Stromal cell of bone marrow (primary cell): ENCODE results near the gene SGMS1.
A peak's percentile ranks its signal among the peaks of the same experiment; 100 is the strongest.

Experiments
- DNase-seq: peaks from one replicate; pipeline ENCODE4 v3.0.0-alpha.2; 2012; ENCODE audit warnings: low read depth

Gene SGMS1

GRCh38 chr10:50536617-50537240 lies 87.0 kb downstream of the SGMS1 start:
- no peak for DNase-seq

GRCh38 chr10:50534748-50535376 lies 88.9 kb downstream of the SGMS1 start:
- peak; percentile 75 for DNase-seq

DNA sequence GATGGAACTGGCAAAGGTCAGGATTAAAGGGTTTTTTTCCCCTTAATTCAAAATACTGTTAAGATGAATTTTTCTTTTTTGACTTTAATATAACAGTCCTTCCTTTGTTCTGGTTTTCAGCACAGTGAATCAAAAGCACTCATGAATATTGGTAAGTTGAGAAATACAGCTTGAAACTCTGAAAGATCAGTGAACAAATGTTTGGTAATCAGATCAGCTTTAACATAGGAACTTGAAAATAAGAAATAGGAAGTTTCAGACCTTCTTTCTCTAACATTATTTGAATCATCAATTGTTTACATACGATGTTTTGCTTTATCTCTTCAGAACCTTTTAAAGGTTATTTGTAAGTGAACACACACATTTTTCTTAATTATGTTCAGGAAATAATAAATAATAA lies 90.5 kb downstream of the SGMS1 start:
- DNase-seq, result no peak

GRCh38 chr10:50531388-50532077 lies 92.2 kb downstream of the SGMS1 start:
- DNase-seq, result no peak

- peak; percentile 7 for DNase-seq
These were observed 94.1 kb downstream of the SGMS1 start for GRCh38 chr10:50529660-50530059.

GRCh38 chr10:50528206-50528605 lies 95.5 kb downstream of the SGMS1 start:
- no peak for DNase-seq

- DNase-seq, result no peak
These were observed 96.2 kb downstream of the SGMS1 start for GRCh38 chr10:50527442-50528043.

GRCh38 chr10:50526185-50526584 lies 97.6 kb downstream of the SGMS1 start:
- no peak for DNase-seq

DNA sequence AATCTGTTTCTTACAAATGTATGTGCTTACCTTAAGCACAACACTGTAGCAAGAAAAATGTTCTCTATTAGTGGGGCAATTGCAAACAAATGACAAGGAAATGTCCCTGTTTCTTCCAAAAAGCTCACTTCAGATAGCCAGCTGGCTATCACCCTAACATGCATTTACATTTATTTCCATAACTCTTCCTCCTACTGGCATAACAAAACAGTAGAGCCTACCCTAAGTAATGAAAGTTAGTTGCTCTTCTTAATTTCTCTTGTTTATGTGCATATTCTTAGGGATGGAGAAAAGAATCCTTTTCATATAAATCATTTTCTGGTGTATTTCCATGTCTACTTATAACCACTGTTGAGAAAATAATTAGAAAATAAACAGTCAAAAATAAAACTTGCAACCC lies 100.4 kb downstream of the SGMS1 start:
- DNase-seq, result no peak

DNA sequence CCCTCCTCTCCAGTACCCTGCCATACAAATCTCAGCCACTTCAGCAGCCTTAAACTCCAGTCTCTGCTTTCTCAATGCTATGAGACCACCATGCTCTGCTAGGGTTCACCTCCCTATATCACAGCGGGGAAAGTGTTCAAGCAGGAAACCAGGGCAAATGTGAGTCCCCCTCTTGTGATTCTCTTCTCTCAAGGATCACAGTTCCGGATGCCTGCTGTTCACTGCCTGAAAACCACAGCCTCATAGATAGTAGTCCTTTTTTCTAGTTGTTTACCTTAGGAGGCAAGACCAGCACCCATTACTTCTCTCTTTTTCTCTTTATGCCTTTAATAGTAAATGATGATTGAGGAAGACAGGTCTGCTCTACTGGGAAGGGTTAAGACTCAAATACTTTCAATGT lies 100.8 kb downstream of the SGMS1 start:
- no peak for DNase-seq

DNA sequence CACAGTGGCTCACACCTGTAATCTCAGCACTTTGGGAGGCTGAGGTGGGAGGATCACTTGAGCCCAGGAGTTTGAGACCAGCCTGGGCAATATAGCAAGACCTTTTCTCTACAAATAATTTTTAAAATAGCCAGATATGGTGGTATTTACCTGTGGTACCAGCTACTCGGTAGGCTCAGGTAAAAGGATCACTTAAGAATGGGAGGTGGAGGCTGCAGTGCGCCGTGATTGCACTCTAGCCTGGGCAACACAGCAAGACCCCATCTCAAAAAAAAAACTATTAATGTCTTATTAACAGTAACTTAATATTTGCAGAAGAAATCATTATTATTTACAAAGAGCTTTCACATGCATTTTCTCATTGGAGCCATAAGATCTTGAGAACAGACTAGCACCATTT lies 103.6 kb downstream of the SGMS1 start:
- DNase-seq, result no peak

DNA sequence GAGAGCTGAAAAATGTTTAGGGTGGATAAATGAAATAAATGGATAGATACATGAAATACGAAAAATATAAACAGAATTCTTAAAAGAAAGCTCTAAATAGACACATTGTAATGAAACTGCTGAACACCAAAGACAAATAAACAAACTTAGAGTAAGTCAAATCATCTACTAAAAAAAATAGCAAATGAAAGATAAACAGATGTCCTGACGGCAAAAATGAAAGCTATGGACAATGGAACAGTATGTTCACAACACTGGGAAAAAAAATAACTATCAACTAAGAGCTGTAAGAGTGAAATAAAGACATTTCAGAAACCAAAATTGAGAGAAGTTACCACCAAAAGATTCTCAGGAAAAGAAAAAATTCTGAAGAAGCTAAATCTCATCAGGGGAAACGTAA lies 106.1 kb downstream of the SGMS1 start:
- no peak for DNase-seq

GRCh38 chr10:50516171-50516570 lies 107.6 kb downstream of the SGMS1 start:
- DNase-seq, result no peak

GRCh38 chr10:50515420-50515819 lies 108.3 kb downstream of the SGMS1 start:
- DNase-seq, result no peak

DNA sequence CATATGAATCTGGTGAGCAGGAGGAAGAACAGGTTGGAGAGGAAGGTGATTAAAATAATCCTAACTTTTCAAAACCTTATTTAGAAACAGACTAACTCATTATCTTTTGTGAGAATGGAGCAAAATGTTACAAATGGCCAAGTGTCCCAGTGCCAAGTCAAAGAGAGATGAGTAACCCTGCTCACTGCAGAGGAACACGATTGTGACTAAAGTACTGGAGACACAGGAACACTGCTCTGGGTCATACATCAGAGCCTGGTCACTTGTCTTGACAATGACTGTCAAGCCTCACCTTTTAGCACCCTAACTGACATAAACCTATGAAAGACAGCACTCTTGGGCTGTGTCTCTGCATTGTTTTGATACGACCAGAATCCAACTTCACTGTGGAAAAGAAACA lies 108.8 kb downstream of the SGMS1 start:
- no peak for DNase-seq

DNA sequence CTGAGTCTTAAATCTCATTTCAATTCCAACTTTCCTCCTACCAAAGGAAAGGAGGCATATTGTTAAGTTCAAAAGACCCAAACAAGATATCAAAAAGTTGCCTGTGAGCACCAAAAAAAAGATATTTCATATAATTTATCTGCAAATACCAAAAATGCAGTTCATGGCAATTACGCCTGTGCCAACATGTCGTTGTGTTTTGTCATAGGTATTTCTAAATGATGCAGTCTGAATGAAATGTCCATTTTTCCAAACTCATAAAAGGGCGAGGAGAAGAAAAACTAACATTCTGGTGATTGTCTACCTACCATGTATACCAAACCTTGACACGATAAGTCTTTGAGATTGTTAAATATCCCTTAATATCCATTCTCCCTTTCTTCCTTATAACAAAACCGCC lies 109.8 kb downstream of the SGMS1 start:
- DNase-seq, result no peak

DNA sequence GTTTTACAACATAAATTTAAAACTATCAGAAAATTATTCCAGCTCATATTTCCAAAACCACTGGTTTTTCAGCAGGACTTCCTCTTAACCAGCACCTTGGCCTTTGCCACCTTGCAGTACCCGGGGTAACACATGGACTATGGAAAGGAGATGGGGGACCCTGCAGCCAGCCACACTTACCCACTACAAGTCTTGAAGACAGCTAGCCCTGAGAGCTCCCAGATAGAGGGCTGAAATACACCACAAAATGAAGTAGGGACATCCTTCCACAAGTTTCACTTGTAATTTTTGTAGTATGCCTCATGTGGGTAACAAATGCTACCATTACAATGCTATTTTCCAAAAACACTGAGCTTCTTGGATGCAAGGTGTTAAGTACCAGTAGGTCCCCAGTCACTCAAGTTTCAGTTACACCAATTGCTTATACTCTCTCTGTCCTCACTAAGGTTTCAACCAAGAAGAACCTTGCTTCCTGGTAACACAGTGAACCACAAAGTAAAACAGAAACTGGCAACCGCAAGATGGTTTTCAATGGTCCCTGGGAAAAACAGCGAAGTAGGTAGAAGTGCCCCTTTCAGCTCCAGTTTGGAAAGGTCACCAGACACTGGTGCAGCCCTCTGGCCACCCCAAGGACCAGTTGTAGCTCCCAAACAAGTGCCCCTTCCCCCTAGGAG lies 110.9 kb downstream of the SGMS1 start:
- no peak for DNase-seq

DNA sequence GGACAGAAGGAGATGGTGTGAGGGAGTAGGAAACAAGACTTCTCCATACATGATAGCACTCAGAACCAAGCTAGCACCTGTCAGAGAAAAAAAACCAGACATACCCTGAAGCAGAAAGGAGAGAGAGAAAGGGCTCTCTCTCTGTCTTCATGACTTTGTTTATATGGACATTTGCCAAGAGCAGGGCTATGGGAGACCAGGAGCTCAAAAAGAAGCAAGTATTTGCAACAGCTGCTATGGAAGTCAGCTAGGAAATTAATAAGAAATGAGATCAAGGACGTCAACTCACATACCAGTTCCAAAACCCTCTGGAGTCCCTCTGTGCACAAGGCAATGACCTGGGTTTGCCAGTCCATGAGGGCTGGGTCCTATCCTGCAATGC lies 111.6 kb downstream of the SGMS1 start:
- no peak for DNase-seq

DNA sequence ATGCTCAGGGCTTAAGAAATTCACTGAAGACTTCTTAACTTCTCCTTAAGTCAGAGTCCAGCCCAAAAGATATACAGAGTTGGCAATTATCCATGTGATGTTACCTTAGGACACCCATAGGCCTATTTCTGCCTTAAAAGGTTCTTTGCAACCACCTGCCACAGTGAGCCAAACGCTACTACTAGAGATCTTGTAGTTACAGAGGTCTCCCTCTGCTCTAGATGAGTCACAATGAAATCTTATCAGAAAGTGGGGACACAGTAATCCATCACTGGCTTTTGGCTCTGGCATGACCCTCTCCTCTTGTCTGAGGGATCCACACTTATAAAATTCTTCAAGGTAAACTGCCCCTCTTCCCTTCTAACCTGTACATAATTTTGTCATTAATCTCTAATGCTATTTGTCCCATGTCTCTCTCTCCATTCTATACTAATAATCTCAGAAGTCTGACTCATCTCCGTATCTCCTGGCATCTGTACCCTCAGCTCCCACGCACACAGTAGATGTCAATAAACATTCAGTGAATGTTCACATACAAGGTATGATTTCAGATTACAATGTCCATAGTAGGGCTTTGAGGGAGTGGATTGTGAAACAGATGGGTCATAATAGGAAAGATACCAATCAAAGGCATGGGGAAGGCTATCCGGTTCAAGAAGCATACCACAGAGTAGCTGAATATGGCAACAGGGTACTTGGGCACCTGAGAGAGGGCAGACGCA lies 112.1 kb downstream of the SGMS1 start:
- no peak for DNase-seq

GRCh38 chr10:50510517-50511473 lies 113.0 kb downstream of the SGMS1 start:
- no peak for DNase-seq
